CD14-positive monocyte (primary cell): Measurements from ENCODE around the gene HDGFL3. TPM values are rescaled to one million over a fixed set of nuclear protein-coding genes. Genes with fewer than 3 reads are reported as not detected.

Experiments used
- DNase-seq, 3 donors: peaks; one replicate each; pipeline ENCODE4 v3.0.0-alpha.2; 2011 to 2022
- H2AFZ ChIP-seq: 2 replicates; pipeline ENCODE4 v1.6.0; 2012; ENCODE audit warnings: mild to moderate bottlenecking, low read depth, low read length, inconsistent platforms; ENCODE audit not compliant: insufficient read depth, poor library complexity, severe bottlenecking
- H3K27ac ChIP-seq, 2 donors: 1 replicate in 1 of 2; 2 replicates in 1 of 2; pipeline ENCODE4 v1.5.1; 2012 to 2013; ENCODE audit warnings: low read length in 2 of 2, control low read depth in 1 of 2, inconsistent platforms in 1 of 2, low read depth in 1 of 2, mild to moderate bottlenecking in 1 of 2
- H3K27me3 ChIP-seq, 2 donors: one replicate each; pipeline versions ENCODE4 v1.6.0 to v1.6.1; 2011 to 2013; ENCODE audit warnings: low read length in 2 of 2; ENCODE audit not compliant: control insufficient read depth in 2 of 2, insufficient read depth in 2 of 2
- H3K36me3 ChIP-seq, 2 donors: replicated peaks in 1 of 2; 1 replicate in 1 of 2; 2 replicates in 1 of 2; pipeline versions ENCODE4 v1.5.1 to v1.6.1; 2012 to 2013; ENCODE audit warnings: low read length in 2 of 2, control low read depth in 1 of 2, inconsistent platforms in 1 of 2, mild to moderate bottlenecking in 1 of 2; ENCODE audit not compliant: insufficient read depth in 2 of 2, control insufficient read depth in 1 of 2
- H3K4me1 ChIP-seq, 2 donors: 1 replicate in 1 of 2; 2 replicates in 1 of 2; pipeline versions ENCODE4 v1.5.1 to v1.6.1; 2012 to 2013; ENCODE audit warnings: low read length in 2 of 2, control low read depth in 1 of 2, inconsistent platforms in 1 of 2, mild to moderate bottlenecking in 1 of 2, moderate library complexity in 1 of 2; ENCODE audit not compliant: insufficient read depth in 2 of 2, control insufficient read depth in 1 of 2
- H3K4me2 ChIP-seq: replicated peaks from 2 replicates; pipeline ENCODE3; 2012; ENCODE audit warnings: low read length, moderate library complexity, mild to moderate bottlenecking; ENCODE audit not compliant: poor library complexity, severe bottlenecking; ENCODE audit errors: extremely low read depth
- H3K4me3 ChIP-seq, 3 experiments: fragments of 200-600 bp in 1 of 3; sonication (generic) in 1 of 3; replicated peaks in 1 of 3; 1 replicate in 2 of 3; 2 replicates in 1 of 3; pipeline ENCODE4 v1.5.1; 2011 to 2013; ENCODE audit warnings: low read length in 3 of 3, mild to moderate bottlenecking in 3 of 3, control low read depth in 2 of 3, low read depth in 2 of 3, inconsistent platforms in 1 of 3, moderate library complexity in 1 of 3
- H3K79me2 ChIP-seq: 2 replicates; pipeline ENCODE4 v1.6.0; 2012; ENCODE audit warnings: mild to moderate bottlenecking, control low read depth, inconsistent platforms, low read length, moderate library complexity; ENCODE audit not compliant: insufficient read depth
- H3K9ac ChIP-seq: 2 replicates; pipeline ENCODE4 v1.6.0; 2017; ENCODE audit warnings: low read length, mild to moderate bottlenecking; ENCODE audit not compliant: insufficient read depth, poor library complexity, severe bottlenecking
- H3K9me3 ChIP-seq, 2 donors: replicated peaks in 1 of 2; 1 replicate in 1 of 2; 2 replicates in 1 of 2; pipeline versions ENCODE4 v1.5.1 to v1.6.1; 2012 to 2013; ENCODE audit warnings: low read length in 2 of 2, control low read depth in 1 of 2; ENCODE audit not compliant: control insufficient read depth in 1 of 2, insufficient read depth in 1 of 2
- H4K20me1 ChIP-seq: 2 replicates; pipeline ENCODE4 v1.6.0; 2012; ENCODE audit warnings: mild to moderate bottlenecking, low read length, control low read depth, moderate library complexity; ENCODE audit not compliant: insufficient read depth
- H3K27ac Mint-ChIP-seq, 7 donors: one replicate each; pipeline ENCODE4 v1.8.0; 2020; ENCODE audit warnings: mild to moderate bottlenecking in 7 of 7, mixed read lengths in 7 of 7, moderate library complexity in 6 of 7, inconsistent platforms in 2 of 7
- H3K27me3 Mint-ChIP-seq, 3 donors: one replicate each; pipeline ENCODE4 v1.8.0; 2021 to 2022; ENCODE audit warnings: low read depth in 3 of 3, mild to moderate bottlenecking in 3 of 3, mixed read lengths in 3 of 3, moderate library complexity in 3 of 3, inconsistent platforms in 1 of 3
- H3K36me3 Mint-ChIP-seq, 2 donors: one replicate each; pipeline ENCODE4 v1.8.0; 2020; ENCODE audit warnings: mixed read lengths in 2 of 2, inconsistent platforms in 1 of 2, mild to moderate bottlenecking in 1 of 2
- H3K4me1 Mint-ChIP-seq: one replicate; pipeline ENCODE4 v1.8.0; 2020; ENCODE audit warnings: mild to moderate bottlenecking, mixed read lengths
- H3K4me3 Mint-ChIP-seq, 2 donors: one replicate each; pipeline ENCODE4 v1.8.0; 2020; ENCODE audit warnings: mild to moderate bottlenecking in 2 of 2, mixed read lengths in 2 of 2, moderate library complexity in 1 of 2
- H3K9me3 Mint-ChIP-seq, 7 donors: one replicate each; pipeline ENCODE4 v1.8.0; 2020 to 2022; ENCODE audit warnings: mixed read lengths in 7 of 7, mild to moderate bottlenecking in 6 of 7, moderate library complexity in 6 of 7, inconsistent platforms in 2 of 7
- CTCF ChIP-seq: fragments of 200-600 bp; IDR thresholded peaks from one replicate; pipeline ENCODE4 v1.8.0; 2022; ENCODE audit warnings: antibody characterized with exemption, mild to moderate bottlenecking
- WGBS: methylation state at CpG from one replicate; pipeline ENCODE4 v1.1.5; 2013; ENCODE audit warnings: missing lambda C conversion rate; ENCODE audit not compliant: insufficient coverage; 5-methylcytosine and 5-hydroxymethylcytosine counted together
- intact Hi-C, 2 donors: fragments of 100-400 bp; cut with micrococcal nuclease; formaldehyde crosslinking; loops; one replicate each; pipeline versions ENCODE4 v1.15.0 to v1.15.1; 2023
- polyA plus RNA-seq, 3 donors: library from polyadenylated mRNA; depleted of rRNA in 1 of 3; unstranded in 2 of 3; stranded (reverse) in 1 of 3; fragments of 300-500 nt in 2 of 3; fragments of >200 nt in 1 of 3; fragmentation: Illumina TruSeq in 2 of 3; gene quantifications; 1 replicate in 2 of 3; 2 replicates in 1 of 3; pipeline ENCODE4 v1.2.3, GENCODE V29; 2012 to 2021

HDGFL3 gene
- polyA plus RNA-seq, 3 donors = 0.35 to 1.1 (median 0.69) TPM

- Histone ChIP-seq H3K9ac (no peak overlapping the region), H3K4me1 (no peaks in the 10 kb centered on the region), H3K4me2 (no peak overlapping the region), H3K36me3 (no peaks in the 10 kb centered on the region), H4K20me1 (no peaks in the 10 kb centered on the region), H3K27me3 (peaks cover 2 to 6% of the 10 kb centered on the region in 2 donors), H3K27ac (no peak overlapping the region), H3K4me3 (no peak overlapping the region), H3K9me3 (no peaks in the 10 kb centered on the region), H3K79me2 (no peaks in the 10 kb centered on the region), H2AFZ (no peak overlapping the region)
- WGBS = 80% methylated on average over 2 of the region's 3 CpGs
- peaks cover 7 to 40% (median 17%) of the 10 kb centered on the region in 3 donors for H3K27me3 Mint-ChIP-seq
- H3K4me3 Mint-ChIP-seq = no peak overlapping the region
- no peaks in the 10 kb centered on the region for H3K4me1 Mint-ChIP-seq
- intact Hi-C loops = loop anchor here in 1 of 2 donors (5.0 kb wide), 1 partner anchor 308 kb away; no protein-coding TSS in a partner anchor
- H3K36me3 Mint-ChIP-seq = no peaks in the 10 kb centered on the region
- no peak overlapping the region for H3K27ac Mint-ChIP-seq
- peaks cover 0 to 2% (median 0%) of the 10 kb centered on the region in 7 donors for H3K9me3 Mint-ChIP-seq
- TF ChIP-seq CTCF = no peak
- DNase-seq = no peak
Measured at GRCh38 chr15:83249030-83249343, 41.4 kb upstream of the HDGFL3 start.

- Histone ChIP-seq H3K27ac (no peak overlapping the region), H3K4me2 (no peak overlapping the region), H3K9ac (no peak overlapping the region), H3K4me1 (no peaks in the 10 kb centered on the region), H3K27me3 (peaks cover 2 to 6% of the 10 kb centered on the region in 2 donors), H3K4me3 (no peak overlapping the region), H3K79me2 (no peaks in the 10 kb centered on the region), H3K9me3 (no peaks in the 10 kb centered on the region), H3K36me3 (no peaks in the 10 kb centered on the region), H2AFZ (no peak overlapping the region), H4K20me1 (no peaks in the 10 kb centered on the region)
- TF ChIP-seq CTCF = peak; percentile 99
- no peak overlapping the region for H3K4me3 Mint-ChIP-seq
- H3K27me3 Mint-ChIP-seq = peaks cover 7 to 42% (median 20%) of the 10 kb centered on the region in 3 donors
- intact Hi-C loops = loop anchor here in 1 of 2 donors (5.0 kb wide), 1 partner anchor 309 kb away; no protein-coding TSS in a partner anchor
- peaks cover 0 to 2% (median 0%) of the 10 kb centered on the region in 7 donors for H3K9me3 Mint-ChIP-seq
- no peaks in the 10 kb centered on the region for H3K36me3 Mint-ChIP-seq
- WGBS = 7% methylated on average over 2 of the region's 11 CpGs
- peak; percentile 6 to 49 (median 28) for DNase-seq
- no peaks in the 10 kb centered on the region for H3K4me1 Mint-ChIP-seq
- H3K27ac Mint-ChIP-seq = peak overlapping the region in 1 of 7 donors; percentile 29
Measured at GRCh38 chr15:83248151-83249029, 40.8 kb upstream of the HDGFL3 start.
